ENCODE data around the gene MYADM. TPM values are rescaled to one million over a fixed set of nuclear protein-coding genes. Genes with fewer than 3 reads are reported as not detected.

The MYADM gene
- total RNA-seq, 1 donor from 2014 or later: 48.7 TPM

- DNase-seq (ENCODE audit: low read depth): no peak
- no peak for TF ChIP-seq CTCF (conservative IDR thresholded peaks at IDR 0.05; ENCODE audit: low read depth, low read length)
- H3K4me3 ChIP-seq (ENCODE audit: low read depth, low read length): no peak overlapping the region
Observed at GRCh38 chr19:53894707-53895106, 27.0 kb downstream of the MYADM start.

GRCh38 chr19:53896682-53897081 lies 29.0 kb downstream of the MYADM start:
- H3K4me3 ChIP-seq (ENCODE audit: low read depth, low read length): no peak overlapping the region
- TF ChIP-seq CTCF (conservative IDR thresholded peaks at IDR 0.05; ENCODE audit: low read depth, low read length): no peak
- no peak for DNase-seq (ENCODE audit: low read depth)

GRCh38 chr19:53897459-53897858 lies 29.8 kb downstream of the MYADM start:
- H3K4me3 ChIP-seq (ENCODE audit: low read depth, low read length): no peak overlapping the region
- DNase-seq (ENCODE audit: low read depth): no peak
- no peak for TF ChIP-seq CTCF (conservative IDR thresholded peaks at IDR 0.05; ENCODE audit: low read depth, low read length)

- no peak for TF ChIP-seq CTCF (conservative IDR thresholded peaks at IDR 0.05; ENCODE audit: low read depth, low read length)
- H3K4me3 ChIP-seq (ENCODE audit: low read depth, low read length): no peak overlapping the region
- DNase-seq (ENCODE audit: low read depth): no peak
Observed at GRCh38 chr19:53898166-53898565, 30.5 kb downstream of the MYADM start.

- no peak overlapping the region for H3K4me3 ChIP-seq (ENCODE audit: low read depth, low read length)
- no peak for TF ChIP-seq CTCF (conservative IDR thresholded peaks at IDR 0.05; ENCODE audit: low read depth, low read length)
- DNase-seq (ENCODE audit: low read depth): no peak
Observed at GRCh38 chr19:53898636-53899341, 31.1 kb downstream of the MYADM start.

- no peak for TF ChIP-seq CTCF (conservative IDR thresholded peaks at IDR 0.05; ENCODE audit: low read depth, low read length)
- DNase-seq (ENCODE audit: low read depth): no peak
- H3K4me3 ChIP-seq (ENCODE audit: low read depth, low read length): no peak overlapping the region
Observed at GRCh38 chr19:53900191-53900860, 32.6 kb downstream of the MYADM start.
